WI38 (cell line): ENCODE results near the gene AP4M1.

ENCODE experiments used
- H3K4me3 ChIP-seq: 2 replicates; pipeline ENCODE4 v1.5.1; 2011; ENCODE audit warnings: low read depth, mild to moderate bottlenecking, control low read depth, low read length
- CTCF ChIP-seq: IDR thresholded peaks from 2 replicates; pipeline ENCODE4 v1.5.1; 2012; ENCODE audit warnings: low read depth, mild to moderate bottlenecking, control low read depth, low read length

The AP4M1 gene

GRCh38 chr7:100064162-100064561, 37.3 kb upstream of the AP4M1 start:
- H3K4me3 ChIP-seq, result no peak overlapping the region
- TF ChIP-seq CTCF, result no peak

GRCh38 chr7:100065452-100066186, 35.8 kb upstream of the AP4M1 start:
- TF ChIP-seq CTCF, result no peak
- H3K4me3 ChIP-seq, result no peak overlapping the region

DNA sequence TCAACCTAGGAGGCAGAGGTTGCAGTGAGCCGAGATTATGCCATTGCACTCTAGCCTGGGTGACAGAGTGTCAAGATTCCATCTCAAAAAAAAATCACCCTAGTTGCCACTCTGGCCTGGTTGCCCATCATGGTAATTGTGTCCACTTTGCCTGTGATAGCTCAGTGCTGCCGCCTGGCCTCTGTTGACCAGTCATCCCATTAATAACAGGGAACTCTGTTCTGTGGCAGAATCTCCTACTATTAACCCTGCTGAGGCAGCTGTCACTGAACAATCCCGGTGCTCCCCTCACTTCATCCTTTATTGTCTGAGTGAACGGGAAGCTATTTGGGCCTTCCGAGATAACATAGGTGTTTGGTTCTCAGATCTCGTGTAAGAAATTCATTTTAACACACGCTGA, 34.5 kb upstream of the AP4M1 start:
- no peak overlapping the region for H3K4me3 ChIP-seq
- no peak for TF ChIP-seq CTCF

- TF ChIP-seq CTCF, result no peak
- H3K4me3 ChIP-seq, result no peak overlapping the region
Observed at GRCh38 chr7:100069991-100070390, 31.5 kb upstream of the AP4M1 start.

- H3K4me3 ChIP-seq, result no peak overlapping the region
- TF ChIP-seq CTCF, result no peak
Observed at GRCh38 chr7:100071018-100071723, 30.3 kb upstream of the AP4M1 start.

- no peak overlapping the region for H3K4me3 ChIP-seq
- no peak for TF ChIP-seq CTCF
Observed at GRCh38 chr7:100072462-100072861, 29.0 kb upstream of the AP4M1 start.

- no peak overlapping the region for H3K4me3 ChIP-seq
- TF ChIP-seq CTCF, result no peak
Observed at GRCh38 chr7:100074841-100075240, 26.6 kb upstream of the AP4M1 start.
